Stimulated activated CD8-positive, alpha-beta memory T cell treated with anti-CD3 and anti-CD28 coated beads, Interleukin-15, amount 100 ng/mL, for 4 hours (primary cell): ENCODE results near the gene EFTUD2.
"Not testable (repeated sequence)": the region's sequence is repeated elsewhere in the genome, so short reads cannot be mapped to it uniquely, and the experiment has no call there.

Experiments used
- DNase-seq, 2 donors: peaks; one replicate each; pipeline ENCODE4 v3.0.0-alpha.2; 2020; ENCODE audit warnings: low read depth in 2 of 2

EFTUD2 gene

GRCh38 chr17:44899074-44899782 lies at the start of gene EFTUD2:
TSS of gene EFTUD2 (minus strand) at chr17:44899445. CDS start at chr17:44894521, 4,924 bp downstream.
- DNase-seq = peak; percentile 85 to 86

GRCh38 chr17:44948315-44948795 lies 49.1 kb upstream of the EFTUD2 start:
- no peak for DNase-seq

- peak; percentile 69 to 76 for DNase-seq
Observed at GRCh38 chr17:44947461-44948314, 48.4 kb upstream of the EFTUD2 start, which contains the start of gene KIF18B. TSS of gene KIF18B (minus strand) at chr17:44947773. CDS start at chr17:44936344, 11,429 bp downstream.

GRCh38 chr17:44945652-44946051 lies 46.4 kb upstream of the EFTUD2 start:
- not testable (repeated sequence) for DNase-seq

- DNase-seq = no peak
Observed at GRCh38 chr17:44942456-44942855, 43.2 kb upstream of the EFTUD2 start.

- no peak for DNase-seq
Observed at GRCh38 chr17:44941712-44942331, 42.6 kb upstream of the EFTUD2 start.

GRCh38 chr17:44940768-44941167 lies 41.5 kb upstream of the EFTUD2 start:
- DNase-seq = no peak

- DNase-seq = no peak
Observed at GRCh38 chr17:44940317-44940716, 41.1 kb upstream of the EFTUD2 start.

GRCh38 chr17:44935116-44935515 lies 35.9 kb upstream of the EFTUD2 start:
- DNase-seq = no peak

- DNase-seq = no peak
Observed at GRCh38 chr17:44934745-44935105, 35.5 kb upstream of the EFTUD2 start.

- DNase-seq = no peak
Observed at GRCh38 chr17:44933824-44934744, 34.8 kb upstream of the EFTUD2 start.

- DNase-seq = no peak
Observed at GRCh38 chr17:44932787-44933097, 33.5 kb upstream of the EFTUD2 start.

- DNase-seq = no peak
Observed at GRCh38 chr17:44932096-44932786, 33.0 kb upstream of the EFTUD2 start.

- no peak for DNase-seq
Observed at GRCh38 chr17:44931376-44931775, 32.1 kb upstream of the EFTUD2 start.

- DNase-seq = no peak
Observed at GRCh38 chr17:44930667-44931066, 31.4 kb upstream of the EFTUD2 start.

GRCh38 chr17:44928950-44929720 lies 29.9 kb upstream of the EFTUD2 start:
- DNase-seq = no peak

GRCh38 chr17:44928136-44928535 lies 28.9 kb upstream of the EFTUD2 start:
- no peak for DNase-seq

GRCh38 chr17:44927696-44928095 lies 28.5 kb upstream of the EFTUD2 start:
- no peak for DNase-seq

- DNase-seq = no peak
Observed at GRCh38 chr17:44926821-44927525, 27.7 kb upstream of the EFTUD2 start.
